ENCODE measurements around the gene STARD3. TPM values are rescaled to one million over a fixed set of nuclear protein-coding genes. Genes with fewer than 3 reads are reported as not detected.
A peak's percentile ranks its signal among the peaks of the same experiment; 100 is the strongest.

STARD3 gene
- total RNA-seq, 1 experiment from 2014 or later = 44.8 TPM

DNA sequence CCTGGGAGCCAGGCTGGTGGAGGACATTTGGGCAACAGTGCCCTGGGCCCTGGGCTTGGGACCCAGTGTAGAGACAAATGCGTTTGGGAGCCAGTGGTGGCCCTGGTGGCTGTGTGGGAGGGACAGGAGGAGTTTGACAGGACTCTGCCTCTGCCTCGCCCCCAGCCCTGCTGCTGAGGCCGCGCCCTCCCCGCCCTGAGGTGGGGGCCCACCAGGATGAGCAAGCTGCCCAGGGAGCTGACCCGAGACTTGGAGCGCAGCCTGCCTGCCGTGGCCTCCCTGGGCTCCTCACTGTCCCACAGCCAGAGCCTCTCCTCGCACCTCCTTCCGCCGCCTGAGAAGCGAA is 16.3 kb downstream of the STARD3 start:
- BruUV-seq (replicated peaks) = no TSS peak
- Histone ChIP-seq H3K4me3 (ENCODE audit: low read depth in 2 of 2, low read length in 2 of 2) (no peak overlapping the region), H3K27me3 (ENCODE audit: control insufficient read depth, insufficient read depth, low read length) (no peaks in the 10 kb centered on the region), H3K27ac (ENCODE audit: low read length) (no peak overlapping the region), H3K36me3 (ENCODE audit: control insufficient read depth, insufficient read depth, low read length) (no peaks in the 10 kb centered on the region), H3K4me1 (ENCODE audit: control insufficient read depth, insufficient read depth, low read length) (peaks cover 11% of the 10 kb centered on the region; the same call in 1 of the 2 replicates), H3K9me3 (ENCODE audit: control insufficient read depth, insufficient read depth, low read depth, low read length) (no peaks in the 10 kb centered on the region)
- ATAC-seq (peak; percentile 51), DNase-seq (ENCODE audit: low read depth, low spot score) (no peak)
- in situ Hi-C loops (cut with HindIII; ENCODE audit: low pct_unique_long_range_greater_than_20kb, low sequenced_read_pairs) = no loop called here
- TF ChIP-seq TCF7L2 (IDR thresholded peaks at IDR 0.05; ENCODE audit: low read depth, low read length) (no peak), POLR2AphosphoS5 (IDR thresholded peaks at IDR 0.05; ENCODE audit: low read depth, low read length) (no peak)
- TF ChIP-seq, protein P1, sequence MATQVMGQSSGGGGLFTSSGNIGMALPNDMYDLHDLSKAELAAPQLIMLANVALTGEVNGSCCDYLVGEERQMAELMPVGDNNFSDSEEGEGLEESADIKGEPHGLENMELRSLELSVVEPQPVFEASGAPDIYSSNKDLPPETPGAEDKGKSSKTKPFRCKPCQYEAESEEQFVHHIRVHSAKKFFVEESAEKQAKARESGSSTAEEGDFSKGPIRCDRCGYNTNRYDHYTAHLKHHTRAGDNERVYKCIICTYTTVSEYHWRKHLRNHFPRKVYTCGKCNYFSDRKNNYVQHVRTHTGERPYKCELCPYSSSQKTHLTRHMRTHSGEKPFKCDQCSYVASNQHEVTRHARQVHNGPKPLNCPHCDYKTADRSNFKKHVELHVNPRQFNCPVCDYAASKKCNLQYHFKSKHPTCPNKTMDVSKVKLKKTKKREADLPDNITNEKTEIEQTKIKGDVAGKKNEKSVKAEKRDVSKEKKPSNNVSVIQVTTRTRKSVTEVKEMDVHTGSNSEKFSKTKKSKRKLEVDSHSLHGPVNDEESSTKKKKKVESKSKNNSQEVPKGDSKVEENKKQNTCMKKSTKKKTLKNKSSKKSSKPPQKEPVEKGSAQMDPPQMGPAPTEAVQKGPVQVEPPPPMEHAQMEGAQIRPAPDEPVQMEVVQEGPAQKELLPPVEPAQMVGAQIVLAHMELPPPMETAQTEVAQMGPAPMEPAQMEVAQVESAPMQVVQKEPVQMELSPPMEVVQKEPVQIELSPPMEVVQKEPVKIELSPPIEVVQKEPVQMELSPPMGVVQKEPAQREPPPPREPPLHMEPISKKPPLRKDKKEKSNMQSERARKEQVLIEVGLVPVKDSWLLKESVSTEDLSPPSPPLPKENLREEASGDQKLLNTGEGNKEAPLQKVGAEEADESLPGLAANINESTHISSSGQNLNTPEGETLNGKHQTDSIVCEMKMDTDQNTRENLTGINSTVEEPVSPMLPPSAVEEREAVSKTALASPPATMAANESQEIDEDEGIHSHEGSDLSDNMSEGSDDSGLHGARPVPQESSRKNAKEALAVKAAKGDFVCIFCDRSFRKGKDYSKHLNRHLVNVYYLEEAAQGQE (IDR thresholded peaks at IDR 0.05; ENCODE audit: insufficient read depth in 1 of 2, low read depth in 2 of 2, low read length in 1 of 2) = no peak
- POLR2A ChIA-PET = no interaction called here
- CTCF ChIA-PET = interaction anchor here (0.7 to 2.8 kb wide), 8 partner anchors 13 to 400 kb away, joined by 3 to 12 read pairs (median 3); no protein-coding TSS in a partner anchor
- intact Hi-C loops (cut with micrococcal nuclease; ENCODE audit: unreplicated experiment) = no loop called here

DNA sequence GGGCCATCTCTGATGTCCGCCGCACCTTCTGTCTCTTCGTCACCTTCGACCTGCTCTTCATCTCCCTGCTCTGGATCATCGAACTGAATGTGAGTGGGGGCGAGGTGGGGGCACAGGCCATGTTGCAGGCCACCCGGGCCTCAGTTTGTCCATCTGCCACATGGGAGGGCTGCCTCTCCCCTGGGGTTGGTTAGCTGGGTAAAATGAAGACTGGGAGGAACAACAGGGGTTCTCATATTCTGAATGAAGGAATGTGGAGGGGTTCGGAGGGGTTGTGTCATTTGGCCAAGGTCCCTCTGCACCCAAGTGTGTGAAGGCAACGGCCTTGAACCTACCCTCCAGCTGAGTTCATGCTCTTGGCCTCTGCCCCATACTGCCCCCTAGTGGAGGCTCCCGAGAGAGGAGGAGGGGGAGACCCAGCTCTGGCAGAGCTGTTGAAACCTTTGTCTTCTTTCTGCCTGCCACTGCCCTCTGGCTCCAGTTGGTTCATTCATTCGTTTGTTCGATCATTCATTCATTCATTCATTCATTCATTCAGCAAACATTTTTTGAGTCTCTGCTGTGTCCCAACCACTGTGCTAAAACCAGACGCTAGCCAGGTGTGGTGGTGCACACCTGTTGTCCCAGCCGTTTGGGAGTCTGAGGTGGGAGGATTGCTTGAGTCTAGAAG is 16.9 kb downstream of the STARD3 start:
- H3K27ac ChIP-seq (ENCODE audit: low read length) = no peak overlapping the region
- ChIA-PET CTCF (interaction anchor here (0.5 to 2.8 kb wide), 8 partner anchors 9 to 400 kb away, joined by 3 to 12 read pairs (median 3); no protein-coding TSS in a partner anchor), POLR2A (no interaction called here)
- H3K4me3 ChIP-seq (ENCODE audit: low read depth in 2 of 2, low read length in 2 of 2) = no peak overlapping the region
- H3K27me3 ChIP-seq (ENCODE audit: control insufficient read depth, insufficient read depth, low read length) = no peaks in the 10 kb centered on the region
- no TSS peak for BruUV-seq (replicated peaks)
- H3K4me1 ChIP-seq (ENCODE audit: control insufficient read depth, insufficient read depth, low read length) = peaks cover 11% of the 10 kb centered on the region; the same call in 1 of the 2 replicates
- peak; percentile 74 for ATAC-seq
- intact Hi-C loops (cut with micrococcal nuclease; ENCODE audit: unreplicated experiment) (no loop called here), in situ Hi-C loops (cut with HindIII; ENCODE audit: low pct_unique_long_range_greater_than_20kb, low sequenced_read_pairs) (no loop called here)
- DNase-seq (ENCODE audit: low read depth, low spot score) = no peak
- H3K36me3 ChIP-seq (ENCODE audit: control insufficient read depth, insufficient read depth, low read length) = no peaks in the 10 kb centered on the region
- TF ChIP-seq, protein P2, sequence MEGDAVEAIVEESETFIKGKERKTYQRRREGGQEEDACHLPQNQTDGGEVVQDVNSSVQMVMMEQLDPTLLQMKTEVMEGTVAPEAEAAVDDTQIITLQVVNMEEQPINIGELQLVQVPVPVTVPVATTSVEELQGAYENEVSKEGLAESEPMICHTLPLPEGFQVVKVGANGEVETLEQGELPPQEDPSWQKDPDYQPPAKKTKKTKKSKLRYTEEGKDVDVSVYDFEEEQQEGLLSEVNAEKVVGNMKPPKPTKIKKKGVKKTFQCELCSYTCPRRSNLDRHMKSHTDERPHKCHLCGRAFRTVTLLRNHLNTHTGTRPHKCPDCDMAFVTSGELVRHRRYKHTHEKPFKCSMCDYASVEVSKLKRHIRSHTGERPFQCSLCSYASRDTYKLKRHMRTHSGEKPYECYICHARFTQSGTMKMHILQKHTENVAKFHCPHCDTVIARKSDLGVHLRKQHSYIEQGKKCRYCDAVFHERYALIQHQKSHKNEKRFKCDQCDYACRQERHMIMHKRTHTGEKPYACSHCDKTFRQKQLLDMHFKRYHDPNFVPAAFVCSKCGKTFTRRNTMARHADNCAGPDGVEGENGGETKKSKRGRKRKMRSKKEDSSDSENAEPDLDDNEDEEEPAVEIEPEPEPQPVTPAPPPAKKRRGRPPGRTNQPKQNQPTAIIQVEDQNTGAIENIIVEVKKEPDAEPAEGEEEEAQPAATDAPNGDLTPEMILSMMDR (IDR thresholded peaks at IDR 0.05) = peak; percentile 86
- TF ChIP-seq, protein P1 (IDR thresholded peaks at IDR 0.05; ENCODE audit: insufficient read depth in 1 of 2, low read depth in 2 of 2, low read length in 1 of 2) = no peak
- no peaks in the 10 kb centered on the region for H3K9me3 ChIP-seq (ENCODE audit: control insufficient read depth, insufficient read depth, low read depth, low read length)
